Activated effector memory CD4-positive, alpha-beta T cell treated with Interleukin-2 at 50 U/mL for 16 hours (primary cell): Measurements from ENCODE around the gene TREH.

Experiments used
- DNase-seq: peaks from one replicate; pipeline ENCODE4 v3.0.0-alpha.2; 2020

Gene TREH

DNA sequence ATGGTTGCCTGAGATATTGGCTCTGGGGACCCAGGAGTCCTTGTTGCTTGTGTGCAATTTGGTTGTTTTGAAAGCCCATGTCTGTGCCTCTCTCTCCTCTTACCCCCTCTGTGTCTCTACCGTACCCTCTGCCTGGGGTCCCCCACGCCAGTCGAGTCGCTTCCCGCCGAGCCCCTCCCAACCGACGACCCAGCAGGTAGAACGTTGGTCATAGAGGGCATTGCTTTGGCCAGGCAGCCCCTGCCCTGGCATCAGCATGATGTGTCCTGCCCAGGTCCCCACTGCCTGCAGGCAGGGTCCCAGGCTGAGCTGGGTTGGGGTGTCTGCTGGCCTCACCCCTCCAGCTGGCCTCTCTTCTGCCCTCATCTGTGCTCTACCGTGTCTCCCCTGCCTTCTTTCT is 35.0 kb downstream of the TREH start:
- DNase-seq = no peak

GRCh38 chr11:118643995-118644345 is 35.5 kb downstream of the TREH start:
- no peak for DNase-seq

- no peak for DNase-seq
Measured at GRCh38 chr11:118643142-118643994, 36.1 kb downstream of the TREH start.

DNA sequence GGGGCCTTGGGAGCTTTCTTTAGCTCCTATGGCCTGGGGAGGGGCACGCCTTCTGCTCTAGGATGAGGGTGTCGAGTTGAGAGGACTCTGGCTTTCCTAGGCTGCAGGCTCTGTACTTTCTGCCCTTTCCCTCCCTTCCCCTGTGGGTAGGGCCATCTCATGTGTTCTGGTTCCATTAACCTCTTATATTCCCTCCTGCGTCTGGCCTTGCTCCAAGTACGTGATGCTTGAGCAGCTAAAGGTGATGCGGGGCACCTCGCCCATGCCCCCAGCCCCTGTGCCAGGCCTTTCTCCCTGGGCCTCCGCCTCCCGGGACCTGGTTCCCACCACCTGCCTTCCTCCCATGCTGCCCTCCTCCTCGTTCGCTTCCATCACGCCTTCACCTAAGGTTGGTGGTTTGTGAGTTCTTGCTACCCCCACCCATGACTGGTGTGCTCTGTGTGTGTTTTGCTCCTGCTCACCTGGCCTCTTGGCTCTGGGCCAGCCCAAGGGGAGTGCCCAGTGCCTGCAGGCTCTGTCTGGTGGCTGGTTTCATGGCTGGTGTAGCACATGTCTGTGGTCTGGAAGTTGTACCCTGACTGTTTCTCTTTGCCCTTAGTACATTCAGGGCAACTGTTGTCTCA is 37.9 kb downstream of the TREH start:
- DNase-seq = no peak

- DNase-seq = no peak
Measured at GRCh38 chr11:118640332-118641154, 38.9 kb downstream of the TREH start.

DNA sequence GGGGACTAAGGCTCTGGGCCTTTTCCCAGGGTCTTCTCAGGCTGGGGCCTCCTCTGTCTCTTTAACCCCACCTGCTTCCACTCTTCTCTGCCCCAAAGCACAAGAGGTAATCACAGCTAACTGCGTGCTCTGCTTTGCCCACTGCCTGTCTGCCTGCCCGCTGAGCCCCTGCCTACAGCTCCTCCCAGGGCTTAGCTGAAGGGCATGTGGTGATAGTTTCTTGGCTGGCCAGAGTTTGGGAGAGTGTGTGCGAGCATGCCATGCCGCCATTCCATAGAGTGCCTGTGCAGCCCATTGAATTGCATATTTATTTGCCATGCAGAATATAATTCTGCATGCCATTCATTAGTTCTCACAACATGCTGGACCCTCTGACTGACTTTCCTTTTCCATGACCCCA is 39.6 kb downstream of the TREH start:
- DNase-seq = no peak

- no peak for DNase-seq
Measured at GRCh38 chr11:118638726-118639125, 40.7 kb downstream of the TREH start.

DNA sequence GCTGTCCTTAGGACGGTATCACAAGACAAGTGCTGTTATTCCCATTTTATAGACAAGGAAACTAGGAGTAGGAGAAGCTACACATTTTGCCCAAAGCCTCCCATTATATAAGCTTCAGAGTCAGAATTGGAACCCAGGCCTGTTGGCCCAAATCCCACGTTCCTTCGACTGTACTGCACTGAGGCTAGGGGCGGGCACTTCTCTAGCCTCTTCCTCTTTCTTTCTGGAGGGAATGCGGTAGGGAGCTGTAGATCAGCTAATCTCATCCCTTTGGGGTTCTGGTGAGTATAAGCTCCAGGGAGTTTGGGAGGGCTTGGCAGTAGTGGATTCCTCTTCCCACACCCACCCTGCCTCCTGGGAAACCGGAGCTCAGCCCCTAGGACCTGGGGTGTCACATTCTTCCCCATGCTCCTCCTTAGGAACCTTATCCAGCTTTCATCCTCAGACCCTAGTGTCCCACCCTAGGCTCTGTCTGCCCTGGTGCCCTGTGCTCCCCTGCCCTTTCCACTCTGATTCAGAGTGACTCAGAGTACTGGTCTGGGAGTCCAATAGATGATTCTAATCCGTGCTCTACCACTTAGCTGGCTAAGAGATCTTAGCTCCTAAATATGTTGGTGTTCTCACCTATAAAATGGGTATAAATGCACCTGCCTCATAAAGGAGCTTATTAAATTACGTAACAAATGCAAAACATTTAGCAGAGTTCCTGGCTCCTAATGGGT is 42.7 kb downstream of the TREH start:
- DNase-seq = no peak

DNA sequence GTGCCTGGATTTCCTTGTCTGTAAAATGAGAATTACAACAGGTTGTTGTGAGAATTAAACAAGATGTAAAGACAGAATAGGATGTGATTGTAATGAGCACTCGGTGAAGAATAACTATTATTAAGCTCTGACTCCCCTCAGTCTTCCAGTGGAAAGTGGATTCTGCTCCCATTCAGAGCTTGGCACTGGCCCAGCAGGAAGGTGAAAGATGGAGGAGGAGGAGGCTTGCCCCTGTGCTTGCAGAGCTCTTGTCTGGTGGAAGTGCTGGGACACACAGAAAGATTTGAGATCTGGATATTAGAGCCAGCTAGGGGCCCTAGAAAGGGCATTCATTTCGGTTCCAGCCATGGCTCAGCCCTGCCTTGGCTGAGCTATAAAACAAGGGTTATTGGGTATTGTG is 43.8 kb downstream of the TREH start:
- no peak for DNase-seq

DNA sequence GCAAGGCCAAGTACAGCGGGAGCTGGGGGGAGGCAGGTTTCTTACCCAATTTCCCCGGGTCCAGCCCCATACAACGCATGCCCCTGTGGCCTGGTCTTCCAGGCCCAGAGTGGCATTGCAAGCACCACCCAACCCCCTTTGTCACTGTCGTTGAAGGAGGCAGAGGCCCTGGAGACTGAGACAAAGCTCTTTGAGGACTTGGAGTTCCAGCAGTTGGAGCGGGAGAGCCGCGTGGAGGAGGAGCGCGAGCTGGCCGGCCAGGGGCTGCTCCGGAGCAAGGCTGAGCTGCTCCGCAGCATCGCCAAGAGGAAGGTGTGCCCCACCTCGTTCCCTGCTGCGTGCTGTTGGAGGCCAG is 44.2 kb downstream of the TREH start:
- DNase-seq = no peak

DNA sequence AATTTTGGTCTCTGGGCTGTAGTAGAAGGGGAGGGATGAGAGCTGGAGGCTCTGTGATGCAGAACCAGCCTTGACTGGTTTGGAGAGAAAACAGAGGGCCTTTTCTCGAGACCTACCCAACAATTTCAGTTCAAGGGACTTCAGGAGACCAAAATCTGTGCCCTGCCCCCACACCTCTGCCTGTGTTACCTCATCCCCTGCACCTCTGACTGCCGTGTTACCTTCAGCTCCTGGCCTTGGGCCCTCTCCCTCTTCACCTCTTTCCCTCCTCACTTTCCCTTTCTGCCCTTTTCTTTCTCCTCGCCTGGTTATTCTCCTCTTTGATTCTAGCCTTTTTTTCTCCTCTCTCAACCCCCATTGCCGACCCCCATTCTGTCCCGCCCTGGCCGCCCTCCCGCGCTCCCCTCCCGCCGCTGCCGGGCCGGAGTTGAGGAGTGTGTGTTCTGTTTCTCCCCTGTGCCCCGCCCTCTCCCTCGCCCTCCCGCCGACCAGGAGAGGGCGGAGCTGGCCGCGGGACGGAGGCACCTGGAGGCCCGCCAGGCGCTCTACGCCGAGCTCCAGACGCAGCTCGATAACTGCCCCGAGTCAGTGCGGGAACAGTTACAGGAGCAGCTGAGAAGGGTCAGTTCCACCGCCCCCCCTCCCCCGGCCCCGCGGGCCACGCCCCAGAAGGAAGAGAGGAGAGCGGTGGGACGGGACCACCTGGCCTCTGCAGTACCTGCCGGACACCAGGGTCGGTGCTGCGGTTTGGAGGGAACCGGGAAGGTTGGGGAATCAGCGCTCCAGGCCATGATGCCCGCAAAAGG is 44.8 kb downstream of the TREH start:
- DNase-seq = no peak

GRCh38 chr11:118633979-118634378 is 45.5 kb downstream of the TREH start:
- no peak for DNase-seq

- no peak for DNase-seq
Measured at GRCh38 chr11:118633319-118633690, 46.1 kb downstream of the TREH start.

DNA sequence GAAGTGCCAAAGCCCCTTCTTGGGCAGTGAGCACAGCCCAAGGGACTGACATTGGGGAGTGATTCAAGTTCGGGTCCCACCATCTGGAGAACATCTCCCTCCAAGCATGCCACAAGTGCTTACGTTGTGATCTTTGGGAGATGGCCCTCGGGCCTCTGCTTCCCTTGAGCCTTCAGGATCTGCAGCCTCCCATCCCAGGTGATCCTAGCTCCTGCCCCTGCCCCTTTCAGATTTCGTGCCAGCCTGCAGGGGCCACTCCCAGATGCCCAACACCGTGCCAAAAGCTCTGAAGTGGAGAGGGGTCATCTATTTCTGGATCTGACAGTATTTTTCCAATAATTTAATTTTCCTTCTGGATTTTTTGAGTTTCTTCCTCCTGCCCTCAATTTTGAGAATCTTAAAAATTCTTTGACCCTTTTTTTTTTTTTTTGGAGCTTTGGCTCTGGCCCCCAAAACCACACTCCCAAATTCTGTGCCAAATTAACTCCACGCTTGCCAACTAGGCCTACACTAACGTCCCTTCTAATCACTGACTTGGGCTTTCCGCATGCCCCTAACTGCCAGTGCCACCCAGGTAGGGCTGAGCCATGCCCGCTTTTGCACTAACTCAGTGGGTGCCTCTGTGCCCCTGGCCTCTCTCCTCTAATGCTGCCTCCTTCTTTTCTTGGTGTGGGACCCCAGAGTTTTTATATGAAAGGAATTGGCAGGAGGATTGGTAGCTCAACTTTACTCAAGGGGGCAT is 46.7 kb downstream of the TREH start:
- no peak for DNase-seq

- no peak for DNase-seq
Measured at GRCh38 chr11:118631142-118631909, 48.1 kb downstream of the TREH start.

DNA sequence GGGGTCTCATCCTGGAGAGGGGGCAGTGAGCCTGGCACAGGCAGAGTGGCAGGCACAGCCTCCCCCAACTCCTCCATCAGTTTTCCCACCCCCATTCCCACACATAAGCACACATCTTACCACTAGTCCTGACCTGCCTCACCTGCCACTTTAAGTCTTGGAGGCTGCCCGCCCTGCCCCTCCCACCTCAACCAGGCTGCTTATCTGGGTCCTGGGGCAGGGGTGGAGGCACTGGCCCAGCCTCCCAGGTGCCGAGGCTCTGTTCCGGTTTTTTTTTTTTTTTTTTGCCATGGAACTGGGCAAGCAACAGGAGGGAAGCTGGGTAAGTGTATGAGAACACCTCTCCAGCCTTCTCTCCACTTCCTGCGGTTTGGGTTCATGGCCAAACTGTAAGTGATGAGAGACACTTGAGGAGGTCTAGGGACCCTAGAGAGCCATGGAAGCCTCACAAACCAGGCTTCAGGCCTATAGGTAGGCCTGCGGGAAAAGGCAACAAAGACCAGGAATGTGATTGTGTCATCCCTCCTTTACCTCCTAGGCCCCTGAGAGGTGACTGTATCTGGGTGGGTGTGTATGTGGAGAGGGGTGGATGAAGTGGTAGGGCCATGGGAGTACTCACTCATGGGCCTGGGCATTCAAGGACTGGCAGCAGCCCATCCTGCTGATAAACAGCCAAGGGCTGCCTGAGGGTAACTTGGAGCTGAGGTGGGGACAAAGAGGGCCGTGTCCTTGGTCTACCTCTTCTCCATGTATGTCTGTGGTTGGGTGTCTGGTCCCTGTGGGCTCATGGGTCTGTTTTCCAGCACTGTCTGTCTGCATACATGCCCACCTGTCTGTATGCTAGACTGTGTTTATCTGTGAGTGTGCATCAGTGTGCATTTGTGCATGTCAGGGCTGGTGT is 49.4 kb downstream of the TREH start:
- DNase-seq = no peak

GRCh38 chr11:118628861-118629549 is 50.4 kb downstream of the TREH start:
- DNase-seq = no peak

- DNase-seq = no peak
Measured at GRCh38 chr11:118628432-118628831, 51.0 kb downstream of the TREH start.

DNA sequence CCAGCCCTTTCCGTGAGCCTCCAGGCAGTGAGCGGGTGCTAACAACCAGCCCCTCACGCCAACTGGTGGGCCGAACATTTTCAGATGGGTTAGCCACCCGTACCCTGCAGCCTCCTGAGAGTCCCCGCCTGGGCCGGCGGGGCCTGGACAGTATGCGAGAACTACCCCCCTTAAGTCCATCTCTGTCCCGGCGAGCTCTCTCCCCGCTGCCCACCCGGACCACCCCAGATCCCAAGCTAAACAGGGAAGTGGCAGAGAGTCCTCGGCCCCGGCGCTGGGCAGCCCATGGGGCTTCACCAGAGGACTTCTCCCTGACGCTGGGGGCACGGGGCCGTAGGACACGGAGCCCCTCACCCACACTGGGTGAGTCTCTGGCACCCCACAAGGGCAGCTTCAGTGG is 51.4 kb downstream of the TREH start:
- DNase-seq = no peak
